Right renal cortex interstitium (tissue), 3 donors: ENCODE data around the gene ASCL5. TPM values are rescaled to one million over a fixed set of nuclear protein-coding genes. Genes with fewer than 3 reads are reported as not detected.
A peak's percentile ranks its signal among the peaks of the same experiment; 100 is the strongest.

Experiments
- DNase-seq, 3 donors: peaks; one replicate each; pipeline ENCODE4 v3.0.0-alpha.2; 2013; ENCODE audit warnings: low read depth in 3 of 3, low spot score in 2 of 3
- polyA plus RNA-seq, 3 donors: library from polyadenylated mRNA; unstranded; fragments of 120-200 nt; gene quantifications; one replicate each; pipeline ENCODE4 v1.2.1, GENCODE V29; 2013; ENCODE audit not compliant: insufficient read length in 3 of 3

The ASCL5 gene
- polyA plus RNA-seq, 3 donors = 0.06 to 0.15 (median 0.08) TPM

GRCh38 chr1:201137024-201137392 is 10.0 kb upstream of the ASCL5 start:
- DNase-seq = no peak

- DNase-seq = no peak
Observed at GRCh38 chr1:201136355-201137023, 9.5 kb upstream of the ASCL5 start.

- no peak for DNase-seq
Observed at GRCh38 chr1:201134405-201134804, 7.4 kb upstream of the ASCL5 start.

- DNase-seq = no peak
Observed at GRCh38 chr1:201131398-201131797, 4.4 kb upstream of the ASCL5 start.

GRCh38 chr1:201128962-201129361 is 2.0 kb upstream of the ASCL5 start:
- no peak for DNase-seq

- DNase-seq = no peak
Observed at GRCh38 chr1:201128476-201128875, 1.5 kb upstream of the ASCL5 start.

GRCh38 chr1:201127755-201128455 is 921 bp upstream of the ASCL5 start:
- no peak for DNase-seq

GRCh38 chr1:201126463-201126831 is 537 bp downstream of the ASCL5 start:
- DNase-seq = no peak

GRCh38 chr1:201125800-201126199 is 1.2 kb downstream of the ASCL5 start:
- DNase-seq = no peak

GRCh38 chr1:201125019-201125418 is 2.0 kb downstream of the ASCL5 start:
- DNase-seq = no peak

GRCh38 chr1:201123866-201124265 is 3.1 kb downstream of the ASCL5 start:
- DNase-seq = no peak

GRCh38 chr1:201122321-201122957 is 4.5 kb downstream of the ASCL5 start:
- no peak for DNase-seq

- no peak for DNase-seq
Observed at GRCh38 chr1:201119206-201120197, 7.5 kb downstream of the ASCL5 start.

- DNase-seq = no peak
Observed at GRCh38 chr1:201116091-201116490, 10.9 kb downstream of the ASCL5 start.

- no peak for DNase-seq
Observed at GRCh38 chr1:201115390-201115937, 11.5 kb downstream of the ASCL5 start.

- peak; percentile 84 to 88 (median 84) for DNase-seq
Observed at GRCh38 chr1:201114245-201115131, 12.5 kb downstream of the ASCL5 start.

- DNase-seq = no peak
Observed at GRCh38 chr1:201113451-201114244, 13.3 kb downstream of the ASCL5 start.

- DNase-seq = no peak
Observed at GRCh38 chr1:201112926-201113325, 14.1 kb downstream of the ASCL5 start.
